IMR-90 (cell line): Measurements from ENCODE around the gene TAC4. TPM values are rescaled to one million over a fixed set of nuclear protein-coding genes. Genes with fewer than 3 reads are reported as not detected.
"Not testable (repeated sequence)": the region's sequence is repeated elsewhere in the genome, so short reads cannot be mapped to it uniquely, and the experiment has no call there.

Source experiments
- ATAC-seq: fragments of 200-7000 bp; cut with Tn5 transposase; 2 replicates; pipeline ENCODE4 v1.9.1; 2020; ENCODE audit warnings: low read depth, mild to moderate bottlenecking, moderate library complexity
- BruUV-seq: library from RNA; stranded (reverse); fragments of 400-500 nt; replicated peaks from 2 replicates; lab custom pipeline; 2021; lab: Mats Ljungman, UMichigan
- CTCF ChIA-PET: fragments of 300-600 bp; formaldehyde crosslinking; extraction: SDS; loops from one replicate; lab custom pipeline; 2021; ENCODE audit warnings: antibody characterized with exemption; lab: Yijun Ruan, JAX
- POLR2A ChIA-PET: fragments of 300-600 bp; sonication (Branson Sonifier 250); formaldehyde crosslinking; loops from one replicate; lab custom pipeline; 2022; ENCODE audit warnings: antibody characterized with exemption; ENCODE audit not compliant: unreplicated experiment; lab: Charles Lee
- DNase-seq: peaks from one replicate; pipeline ENCODE4 v3.0.0; 2013
- H2AFZ ChIP-seq: replicated peaks from 2 replicates; pipeline ENCODE3; 2013; ENCODE audit warnings: low read length, mild to moderate bottlenecking; ENCODE audit not compliant: poor library complexity
- H2AK5ac ChIP-seq: 2 replicates; pipeline ENCODE4 v1.6.1; 2013; ENCODE audit warnings: low read depth, low read length, inconsistent platforms
- H2AK9ac ChIP-seq: replicated peaks from 2 replicates; pipeline ENCODE3; 2013; ENCODE audit warnings: mild to moderate bottlenecking, low read depth, low read length, moderate library complexity; ENCODE audit not compliant: poor library complexity
- H2BK120ac ChIP-seq: 2 replicates; pipeline ENCODE4 v1.6.1; 2013; ENCODE audit warnings: low read depth, low read length, inconsistent platforms
- H2BK15ac ChIP-seq: 3 replicates; pipeline ENCODE4 v1.6.1; 2013; ENCODE audit warnings: low read depth, low read length, inconsistent platforms
- H2BK20ac ChIP-seq: 2 replicates; pipeline ENCODE4 v1.6.1; 2013; ENCODE audit warnings: low read depth, mild to moderate bottlenecking, inconsistent platforms, low read length, moderate library complexity
- H2BK5ac ChIP-seq: 2 replicates; pipeline ENCODE4 v1.6.1; 2013; ENCODE audit warnings: mild to moderate bottlenecking, low read depth, low read length, inconsistent platforms; ENCODE audit not compliant: poor library complexity, severe bottlenecking
- H3K14ac ChIP-seq: replicated peaks from 2 replicates; pipeline ENCODE4 v1.6.1; 2013; ENCODE audit warnings: low read depth, low read length, inconsistent platforms
- H3K18ac ChIP-seq: 2 replicates; pipeline ENCODE4 v1.6.1; 2013; ENCODE audit warnings: low read depth, low read length, control low read depth
- H3K23ac ChIP-seq: 2 replicates; pipeline ENCODE4 v1.6.1; 2013; ENCODE audit warnings: low read depth, low read length, inconsistent platforms
- H3K27ac ChIP-seq: 2 replicates; pipeline ENCODE4 v1.5.1; 2013; ENCODE audit warnings: mild to moderate bottlenecking, control low read depth, low read length; ENCODE audit not compliant: insufficient read depth
- H3K27me3 ChIP-seq: 2 replicates; pipeline ENCODE4 v1.6.1; 2013; ENCODE audit warnings: low read length; ENCODE audit not compliant: control insufficient read depth, insufficient read depth
- H3K36me3 ChIP-seq: 2 replicates; pipeline ENCODE4 v1.6.1; 2013; ENCODE audit warnings: low read length, mixed read lengths; ENCODE audit not compliant: control insufficient read depth, insufficient read depth
- H3K4ac ChIP-seq: 2 replicates; pipeline ENCODE4 v1.6.1; 2013; ENCODE audit warnings: low read depth, low read length, inconsistent platforms
- H3K4me1 ChIP-seq: 2 replicates; pipeline ENCODE4 v1.6.1; 2013; ENCODE audit warnings: low read length, mixed read lengths; ENCODE audit not compliant: control insufficient read depth, insufficient read depth
- H3K4me2 ChIP-seq: 2 replicates; pipeline ENCODE4 v1.6.1; 2013; ENCODE audit warnings: low read depth, mild to moderate bottlenecking, control low read depth, low read length, moderate library complexity
- H3K4me3 ChIP-seq: 2 replicates; pipeline ENCODE4 v1.5.1; 2013; ENCODE audit warnings: low read depth, mild to moderate bottlenecking, control low read depth, low read length, moderate library complexity; ENCODE audit not compliant: insufficient read depth
- H3K56ac ChIP-seq: 2 replicates; pipeline ENCODE4 v1.6.1; 2013; ENCODE audit warnings: low read length, inconsistent platforms; ENCODE audit not compliant: insufficient read depth; ENCODE audit errors: extremely low read depth
- H3K79me1 ChIP-seq, 2 experiments: 2 replicates each; pipeline ENCODE4 v1.6.1; 2013; ENCODE audit warnings: low read length in 2 of 2, inconsistent platforms in 1 of 2, low read depth in 1 of 2
- H3K9ac ChIP-seq: 2 replicates; pipeline ENCODE4 v1.6.1; 2013; ENCODE audit warnings: low read depth, low read length, control low read depth
- H3K9me1 ChIP-seq: 2 replicates; pipeline ENCODE4 v1.6.1; 2013; ENCODE audit warnings: low read length, inconsistent platforms; ENCODE audit not compliant: insufficient read depth
- H3K9me3 ChIP-seq: 2 replicates; pipeline ENCODE4 v1.6.1; 2013; ENCODE audit warnings: low read length; ENCODE audit not compliant: control insufficient read depth, insufficient read depth
- H4K20me1 ChIP-seq: 2 replicates; pipeline ENCODE4 v1.6.1; 2013; ENCODE audit warnings: low read length, inconsistent platforms; ENCODE audit not compliant: insufficient read depth
- H4K5ac ChIP-seq: 2 replicates; pipeline ENCODE4 v1.6.1; 2013; ENCODE audit warnings: mild to moderate bottlenecking, low read depth, low read length, control low read depth
- H4K8ac ChIP-seq, 2 experiments: 2 replicates each; pipeline ENCODE4 v1.6.1; 2013; ENCODE audit warnings: low read depth in 2 of 2, low read length in 2 of 2, control low read depth in 1 of 2, inconsistent platforms in 1 of 2
- H4K91ac ChIP-seq: 2 replicates; pipeline ENCODE4 v1.6.1; 2013; ENCODE audit warnings: low read depth, low read length, inconsistent platforms; ENCODE audit not compliant: insufficient read depth
- NFE2L2 ChIP-seq: fragments of 150-350 bp; IDR thresholded peaks from 2 replicates; pipeline ENCODE4 v1.6.1; 2016; ENCODE audit warnings: low read depth, mild to moderate bottlenecking, low read length
- WGBS, 2 experiments: methylation state at CpG; one replicate each; pipeline versions ENCODE4 v1.1.5 to v1.1.7; 2013; ENCODE audit warnings: missing lambda C conversion rate in 2 of 2; ENCODE audit not compliant: insufficient read length in 1 of 2; ENCODE audit errors: extremely low coverage in 2 of 2; 5-methylcytosine and 5-hydroxymethylcytosine counted together
- dilution Hi-C: fragments of 300-500 bp; cut with HindIII; formaldehyde crosslinking; loops from one replicate; pipeline ENCODE4 v1.14.3; 2018; ENCODE audit warnings: low sequenced_read_pairs; ENCODE audit not compliant: unreplicated experiment
- in situ Hi-C: fragments of 300-500 bp; cut with MboI; formaldehyde crosslinking; loops from 3 replicates; pipeline ENCODE4 v1.14.3; 2019; ENCODE audit warnings: low sequenced_read_pairs, inconsistent platforms, mixed read lengths
- intact Hi-C: fragments of 100-400 bp; cut with micrococcal nuclease; formaldehyde crosslinking; loops from 2 replicates; pipeline ENCODE4 v1.10.0; 2022
- polyA plus RNA-seq, 3 experiments: library from polyadenylated mRNA; depleted of rRNA; stranded (reverse); fragments of >200 nt; gene quantifications; 2 replicates each; pipeline ENCODE4 v1.2.3, GENCODE V29; 2012; ENCODE audit warnings: low replicate concordance in 1 of 3
- total RNA-seq: library from RNA; depleted of rRNA; stranded (reverse); fragments of >200 nt; gene quantifications from 2 replicates; pipeline ENCODE4 v1.2.3, GENCODE V29; 2012

The TAC4 gene
- total and polyA plus RNA-seq, 2 of the 4 experiments (the other 2 are of a cell fraction): not detected

DNA sequence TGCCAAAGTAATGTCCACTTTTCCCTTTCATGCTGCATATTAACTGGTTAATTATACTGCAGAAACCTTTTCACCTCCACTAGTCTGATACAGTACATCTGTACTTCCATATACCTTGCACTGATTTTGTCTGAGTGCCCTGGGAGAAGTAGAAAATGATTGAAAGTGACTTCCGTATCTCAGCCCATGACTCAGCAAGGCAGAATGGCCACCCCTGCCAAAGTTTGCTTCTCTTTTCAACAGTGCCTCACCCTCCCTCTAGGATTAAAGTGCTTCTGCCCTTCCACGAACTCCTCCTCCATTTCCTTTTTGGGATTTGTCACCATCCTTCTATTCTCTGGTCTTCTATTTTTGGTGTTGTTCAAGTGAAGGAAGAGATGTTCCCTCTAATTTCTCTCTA is 19.5 kb downstream of the TAC4 start:
- H4K5ac ChIP-seq, H3K9me1 ChIP-seq, in situ Hi-C loops, H4K20me1 ChIP-seq, H3K4ac ChIP-seq, POLR2A ChIA-PET, BruUV-seq, H3K18ac ChIP-seq, H3K4me3 ChIP-seq, dilution Hi-C loops, H3K56ac ChIP-seq, H3K27ac ChIP-seq, H2AK9ac ChIP-seq, H2AFZ ChIP-seq, H3K4me1 ChIP-seq, H4K91ac ChIP-seq, H3K9me3 ChIP-seq, H3K27me3 ChIP-seq, H3K9ac ChIP-seq, intact Hi-C loops, CTCF ChIA-PET, H3K14ac ChIP-seq, H2BK15ac ChIP-seq, H3K23ac ChIP-seq: not testable (repeated sequence)
- Histone ChIP-seq H4K8ac (peak overlapping the region in 1 of 2 experiments; percentile 32; a peak in 1 of 4 replicates), H2BK120ac (peak overlapping the region; percentile 28; the same call in 1 of the 2 replicates), H2AK5ac (0 out of 2 replicates have a peak overlapping the region, but pooled peaks have one; percentile 48), H2BK20ac (peak overlapping the region; percentile 76; the same call in 1 of the 2 replicates), H2BK5ac (peak overlapping the region; percentile 57), H3K36me3 (peaks cover 26% of the 10 kb centered on the region), H3K79me1 (peaks cover 0 to 30% of the 10 kb centered on the region in 2 experiments; a peak in 2 of 4 replicates), H3K4me2 (peak overlapping the region; percentile 33; the same call in 1 of the 2 replicates)
- WGBS, 2 experiments: no CpG with 5 or more reads among the region's 2 CpGs
- DNase-seq (peak; percentile 43), ATAC-seq (peak; percentile 9; the same call in 1 of the 2 replicates)
- TF ChIP-seq NFE2L2: peak; percentile 57; the same call in 1 of the 2 replicates
